H1 (cell line): ENCODE measurements around the gene IL1A. TPM values are rescaled to one million over a fixed set of nuclear protein-coding genes. Genes with fewer than 3 reads are reported as not detected.

ENCODE experiments used
- CTCF ChIA-PET: fragments of 300-600 bp; sonication (Branson Sonifier 250); formaldehyde crosslinking; loops from one replicate; lab custom pipeline; 2021; ENCODE audit not compliant: partially characterized antibody; lab: Charles Lee
- POLR2A ChIA-PET: fragments of 300-600 bp; sonication (Branson Sonifier 250); formaldehyde crosslinking; loops from one replicate; lab custom pipeline; 2021; ENCODE audit warnings: inconsistent platforms; ENCODE audit not compliant: partially characterized antibody; lab: Charles Lee
- DNase-seq, 2 experiments: peaks; one replicate each; pipeline versions ENCODE4 v3.0.0 to v3.0.0-alpha.2; 2010 to 2022; ENCODE audit warnings: low spot score in 2 of 2, low read depth in 1 of 2, mixed read lengths in 1 of 2
- FAIRE-seq: peaks from 2 replicates; lab custom pipeline; 2011; peaks lifted over from hg19 to GRCh38; lab: Jason Lieb, UNC
- H2AFZ ChIP-seq: 2 replicates; pipeline ENCODE4 v1.8.1; 2012; ENCODE audit warnings: low read length, inconsistent platforms
- H2AK5ac ChIP-seq: 2 replicates; pipeline ENCODE4 v1.6.1; 2013; ENCODE audit warnings: low read depth, low read length
- H2BK120ac ChIP-seq: replicated peaks from 2 replicates; pipeline ENCODE3; 2013; ENCODE audit warnings: low read depth, low read length, inconsistent platforms
- H2BK12ac ChIP-seq: 2 replicates; pipeline ENCODE4 v1.6.1; 2013; ENCODE audit warnings: low read depth, low read length
- H2BK15ac ChIP-seq: 2 replicates; pipeline ENCODE4 v1.6.1; 2013; ENCODE audit warnings: low read length
- H2BK20ac ChIP-seq: 2 replicates; pipeline ENCODE4 v1.6.1; 2013; ENCODE audit warnings: low read length
- H2BK5ac ChIP-seq: 2 replicates; pipeline ENCODE4 v1.6.1; 2013; ENCODE audit warnings: low read depth, low read length
- H3K14ac ChIP-seq: 2 replicates; pipeline ENCODE4 v1.6.1; 2013; ENCODE audit warnings: inconsistent platforms; ENCODE audit not compliant: insufficient read length
- H3K18ac ChIP-seq: 2 replicates; pipeline ENCODE4 v1.6.1; 2013; ENCODE audit warnings: low read length; ENCODE audit errors: extremely low read depth
- H3K23ac ChIP-seq: 2 replicates; pipeline ENCODE4 v1.6.1; 2013; ENCODE audit warnings: inconsistent platforms; ENCODE audit not compliant: insufficient read length
- H3K23me2 ChIP-seq: 2 replicates; pipeline ENCODE4 v1.6.1; 2013; ENCODE audit warnings: low read depth, low read length
- H3K27ac ChIP-seq: 2 replicates; pipeline ENCODE4 v1.6.1; 2011; ENCODE audit warnings: low read depth, low read length, inconsistent platforms
- H3K27me3 ChIP-seq, 4 experiments: replicated peaks in 1 of 4; 1 replicate in 1 of 4; 2 replicates in 3 of 4; pipeline versions ENCODE4 v1.6.1 to v1.8.1; 2011 to 2013; ENCODE audit warnings: low read length in 3 of 4, mild to moderate bottlenecking in 3 of 4, inconsistent platforms in 2 of 4, mixed read lengths in 2 of 4, moderate library complexity in 1 of 4; ENCODE audit not compliant: control insufficient read depth in 3 of 4, insufficient read depth in 3 of 4; ENCODE audit errors: extremely low read depth in 1 of 4
- H3K36me3 ChIP-seq, 4 experiments: 2 replicates each; pipeline versions ENCODE4 v1.6.1 to v1.8.1; 2011 to 2013; ENCODE audit warnings: mild to moderate bottlenecking in 4 of 4, low read length in 3 of 4, moderate library complexity in 2 of 4, control low read depth in 1 of 4, inconsistent platforms in 1 of 4; ENCODE audit not compliant: insufficient read depth in 4 of 4, control insufficient read depth in 2 of 4
- H3K4ac ChIP-seq: replicated peaks from 2 replicates; pipeline ENCODE3; 2013; ENCODE audit warnings: low read length, low read depth, mixed read lengths, inconsistent platforms; ENCODE audit not compliant: insufficient read length
- H3K4me1 ChIP-seq, 4 experiments: replicated peaks in 1 of 4; 1 replicate in 1 of 4; 2 replicates in 3 of 4; pipeline versions ENCODE4 v1.6.1 to v1.8.1; 2011 to 2013; ENCODE audit warnings: low read length in 3 of 4, inconsistent platforms in 2 of 4, mixed read lengths in 1 of 4; ENCODE audit not compliant: insufficient read depth in 4 of 4, control insufficient read depth in 3 of 4
- H3K4me2 ChIP-seq, 2 experiments: 2 replicates each; pipeline versions ENCODE4 v1.6.1 to v1.8.1; 2011 to 2013; ENCODE audit warnings: low read depth in 2 of 2, low read length in 2 of 2, control low read depth in 1 of 2, inconsistent platforms in 1 of 2, mild to moderate bottlenecking in 1 of 2; ENCODE audit not compliant: insufficient read depth in 1 of 2
- H3K4me3 ChIP-seq, 4 experiments: fragments of 200-600, 300-600 bp in 1 of 4; sonication (generic), shearing (Covaris generic), sonication (Bioruptor Twin) in 1 of 4; 2 replicates each; pipeline versions ENCODE4 v1.5.1 to v1.8.1; 2011 to 2016; ENCODE audit warnings: low read length in 4 of 4, low read depth in 3 of 4, control low read depth in 2 of 4, inconsistent platforms in 2 of 4, mild to moderate bottlenecking in 2 of 4, mixed read lengths in 1 of 4, moderate library complexity in 1 of 4; ENCODE audit not compliant: insufficient read depth in 2 of 4; ENCODE audit errors: extremely low read depth in 1 of 4
- H3K56ac ChIP-seq: replicated peaks from 2 replicates; pipeline ENCODE3; 2013; ENCODE audit warnings: low read depth, mild to moderate bottlenecking, mixed read lengths, low read length, inconsistent platforms; ENCODE audit not compliant: insufficient read length
- H3K79me1 ChIP-seq: 2 replicates; pipeline ENCODE4 v1.6.1; 2013; ENCODE audit warnings: low read depth, low read length, control low read depth
- H3K79me2 ChIP-seq, 2 experiments: 2 replicates each; pipeline versions ENCODE4 v1.6.1 to v1.8.1; 2012 to 2013; ENCODE audit warnings: low read length in 2 of 2, mild to moderate bottlenecking in 2 of 2, inconsistent platforms in 1 of 2; ENCODE audit not compliant: insufficient read depth in 2 of 2, control insufficient read depth in 1 of 2
- H3K9ac ChIP-seq, 4 experiments: replicated peaks in 1 of 4; 1 replicate in 1 of 4; 2 replicates in 3 of 4; pipeline versions ENCODE4 v1.6.1 to v1.8.1; 2011 to 2013; ENCODE audit warnings: low read depth in 3 of 4, low read length in 3 of 4, control low read depth in 2 of 4, mild to moderate bottlenecking in 2 of 4, moderate library complexity in 2 of 4, inconsistent platforms in 1 of 4; ENCODE audit errors: extremely low read depth in 1 of 4
- H3K9me3 ChIP-seq, 2 experiments: 2 replicates each; pipeline versions ENCODE4 v1.6.1 to v1.8.1; 2012 to 2013; ENCODE audit warnings: mild to moderate bottlenecking in 2 of 2, moderate library complexity in 2 of 2, control low read depth in 1 of 2, inconsistent platforms in 1 of 2, low read depth in 1 of 2, low read length in 1 of 2, mixed read lengths in 1 of 2; ENCODE audit not compliant: insufficient read depth in 2 of 2
- H4K20me1 ChIP-seq, 2 experiments: replicated peaks in 1 of 2; 2 replicates each; pipeline versions ENCODE3 to v1.8.1; 2011 to 2013; ENCODE audit warnings: inconsistent platforms in 2 of 2, low read length in 2 of 2, mild to moderate bottlenecking in 1 of 2; ENCODE audit not compliant: insufficient read depth in 2 of 2, control insufficient read depth in 1 of 2
- H4K5ac ChIP-seq: 2 replicates; pipeline ENCODE4 v1.6.1; 2013; ENCODE audit warnings: low read length, low read depth, mixed read lengths, inconsistent platforms; ENCODE audit not compliant: insufficient read length
- H4K8ac ChIP-seq: 2 replicates; pipeline ENCODE4 v1.8.0; 2013; ENCODE audit warnings: mild to moderate bottlenecking, moderate library complexity, low read length, inconsistent platforms; ENCODE audit not compliant: insufficient read depth; ENCODE audit errors: extremely low read depth
- H4K91ac ChIP-seq: replicated peaks from 2 replicates; pipeline ENCODE3; 2013; ENCODE audit warnings: low read length, mixed read lengths, inconsistent platforms; ENCODE audit not compliant: insufficient read length
- BACH1 ChIP-seq: IDR thresholded peaks from 2 replicates; pipeline ENCODE4 v1.6.1; 2012; ENCODE audit warnings: low read length, improper control_type of control experiment
- CHD2 ChIP-seq: IDR thresholded peaks from 2 replicates; pipeline ENCODE4 v1.6.1; 2012; ENCODE audit warnings: low read length, improper control_type of control experiment
- GTF2F1 ChIP-seq: IDR thresholded peaks from 2 replicates; pipeline ENCODE4 v1.6.1; 2012; ENCODE audit warnings: low read depth, low read length, improper control_type of control experiment, borderline replicate concordance
- NANOG ChIP-seq: IDR thresholded peaks from 2 replicates; pipeline ENCODE4 v1.6.1; 2011; ENCODE audit warnings: low read length, low read depth, mild to moderate bottlenecking, inconsistent platforms; ENCODE audit not compliant: insufficient read depth, poor library complexity, severe bottlenecking
- POLR2A ChIP-seq, 2 experiments: IDR thresholded peaks; 1 replicate in 1 of 2; 2 replicates in 1 of 2; pipeline ENCODE4 v1.6.1; 2011; ENCODE audit warnings: low read depth in 2 of 2, low read length in 2 of 2, mild to moderate bottlenecking in 2 of 2; ENCODE audit errors: control extremely low read depth in 1 of 2
- POU5F1 ChIP-seq: IDR thresholded peaks from 2 replicates; pipeline ENCODE4 v1.6.1; 2011; ENCODE audit warnings: low read depth, mild to moderate bottlenecking, low read length, moderate library complexity
- RAD21 ChIP-seq, 2 experiments: IDR thresholded peaks in 1 of 2; conservative IDR thresholded peaks in 1 of 2; 2 replicates each; pipeline ENCODE4 v1.6.1; 2011; ENCODE audit warnings: low read depth in 2 of 2, low read length in 2 of 2, improper control_type of control experiment in 1 of 2, inconsistent platforms in 1 of 2, mild to moderate bottlenecking in 1 of 2, moderate library complexity in 1 of 2
- RBBP5 ChIP-seq: IDR thresholded peaks from 2 replicates; pipeline ENCODE4 v1.7.1; 2012; ENCODE audit warnings: low read depth, mild to moderate bottlenecking, inconsistent platforms, low read length, moderate library complexity, borderline replicate concordance
- RFX5 ChIP-seq: IDR thresholded peaks from 2 replicates; pipeline ENCODE4 v1.6.1; 2011; ENCODE audit warnings: low read depth, low read length, improper control_type of control experiment, borderline replicate concordance
- SAP30 ChIP-seq: fragments of 300-600 bp; sonication (generic); IDR thresholded peaks from 2 replicates; pipeline ENCODE4 v1.7.1; 2012; ENCODE audit warnings: low read length, moderate library complexity, mild to moderate bottlenecking, inconsistent platforms; ENCODE audit not compliant: insufficient read depth, insufficient replicate concordance
- SRF ChIP-seq: IDR thresholded peaks from 2 replicates; pipeline ENCODE4 v1.6.1; 2011; ENCODE audit warnings: mild to moderate bottlenecking, low read depth, low read length, moderate library complexity
- SUZ12 ChIP-seq: fragments of 200-600 bp; sonication (generic); IDR thresholded peaks from 2 replicates; pipeline ENCODE4 v1.6.1; 2012; ENCODE audit warnings: mild to moderate bottlenecking, inconsistent platforms, low read length, moderate library complexity, mixed read lengths
- TAF1 ChIP-seq: IDR thresholded peaks from 2 replicates; pipeline ENCODE4 v1.6.1; 2011; ENCODE audit warnings: mild to moderate bottlenecking, low read depth, low read length
- TBP ChIP-seq: IDR thresholded peaks from 2 replicates; pipeline ENCODE4 v1.6.1; 2011; ENCODE audit warnings: low read depth, low read length, improper control_type of control experiment
- WGBS, 2 experiments: shearing (Covaris generic) in 1 of 2; methylation state at CpG; one replicate each; pipeline versions ENCODE4 v1.1.6 to v1.1.7; 2013 to 2015; ENCODE audit warnings: low lambda C conversion rate in 2 of 2, mixed read lengths in 2 of 2, inconsistent platforms in 1 of 2, low coverage in 1 of 2, missing lambda C conversion rate in 1 of 2; ENCODE audit not compliant: insufficient replicate concordance in 2 of 2, insufficient coverage in 1 of 2, insufficient read length in 1 of 2; ENCODE audit errors: extremely low coverage in 1 of 2, missing lambda C conversion rate in 1 of 2; 5-methylcytosine and 5-hydroxymethylcytosine counted together
- polyA plus RNA-seq, 7 experiments: library from polyadenylated mRNA; depleted of rRNA in 3 of 7; stranded (reverse) in 5 of 7; unstranded in 2 of 7; fragments of >200 nt in 5 of 7; fragments of 200-250 nt in 2 of 7; gene quantifications; 1 replicate in 5 of 7; 2 replicates in 1 of 7; 4 replicates in 1 of 7; pipeline versions ENCODE4 v1.2.1 to v1.2.3, GENCODE V29; 2011 to 2013; ENCODE audit warnings: missing spikeins in 2 of 7, mixed read lengths in 2 of 7
- total RNA-seq: library from RNA; stranded (reverse); fragmentation: NEBNext Ultra II Directional; extraction: Animal tissue kit (Norgen Biotek cat#: 25700); gene quantifications from 2 replicates; pipeline ENCODE4 v1.2.1, GENCODE V29; 2021

IL1A gene
- total and polyA plus RNA-seq, 2 of the 8 experiments (the other 6 are each of a cell fraction or from before 2014, with no cell fraction given): 0.32 to 0.74 TPM

GRCh38 chr2:112760149-112760548, 24.1 kb downstream of the IL1A start:
- TF ChIP-seq TAF1 (no peak), RBBP5 (no peak), RFX5 (no peak), TBP (no peak), POLR2A (IDR thresholded peaks at IDR 0.05; ENCODE audit: control extremely low read depth in 1 of 2, low read depth in 2 of 2, low read length in 2 of 2) (no peak), SRF (no peak), GTF2F1 (no peak), SUZ12 (no peak), NANOG (no peak), RAD21 (IDR thresholded peaks at IDR 0.05 in 1 of 2, conservative IDR thresholded peaks at IDR 0.05 in 1 of 2; ENCODE audit: low read depth in 2 of 2, low read length in 2 of 2) (no peak), SAP30 (no peak), BACH1 (no peak), CHD2 (no peak), POU5F1 (no peak)
- 100% methylated on average over 1 of the region's 1 CpG; no CpG with 5 or more reads in 1 of the 2 experiments for WGBS, 2 experiments
- H4K5ac ChIP-seq: no peak overlapping the region
- H2AFZ ChIP-seq: no peak overlapping the region
- peaks cover 4 to 43% (median 21%) of the 10 kb centered on the region in 4 experiments; a peak in 7 of 8 replicates for H3K36me3 ChIP-seq
- POLR2A ChIA-PET: no interaction called here
- H3K23ac ChIP-seq: no peak overlapping the region
- H2BK5ac ChIP-seq: no peak overlapping the region
- H2BK120ac ChIP-seq: no peak overlapping the region
- no peak overlapping the region for H2AK5ac ChIP-seq
- H2BK20ac ChIP-seq: no peak overlapping the region
- H3K79me1 ChIP-seq: peaks cover 4% of the 10 kb centered on the region; the same call in 1 of the 2 replicates
- H2BK12ac ChIP-seq: no peak overlapping the region
- H3K27me3 ChIP-seq: no peaks in the 10 kb centered on the region
- H3K4ac ChIP-seq: no peak overlapping the region
- DNase-seq (no peak), FAIRE-seq (no peak)
- CTCF ChIA-PET: interaction anchor here (4.1 to 4.6 kb wide), 2 partner anchors 10 to 182 kb away, joined by 12 to 15 read pairs; no protein-coding TSS in a partner anchor
- H3K9ac ChIP-seq: no peak overlapping the region
- no peak overlapping the region for H3K56ac ChIP-seq
- H3K4me3 ChIP-seq: no peak overlapping the region
- H4K91ac ChIP-seq: no peak overlapping the region
- H3K9me3 ChIP-seq: no peaks in the 10 kb centered on the region
- peaks cover 0 to 1% of the 10 kb centered on the region in 2 experiments for H4K20me1 ChIP-seq
- H3K27ac ChIP-seq: no peak overlapping the region
- no peak overlapping the region for H3K14ac ChIP-seq
- no peak overlapping the region for H2BK15ac ChIP-seq
- peaks cover 0 to 8% (median 3%) of the 10 kb centered on the region in 4 experiments; a peak in 3 of 7 replicates for H3K4me1 ChIP-seq
- H3K4me2 ChIP-seq: no peak overlapping the region
- peaks cover 7% of the 10 kb centered on the region for H3K23me2 ChIP-seq
- peaks cover 0 to 8% of the 10 kb centered on the region in 2 experiments; a peak in 1 of 4 replicates for H3K79me2 ChIP-seq
- H4K8ac ChIP-seq: no peak overlapping the region
- H3K18ac ChIP-seq: no peak overlapping the region
